Measurements from ENCODE around the gene BICRA.

DNA sequence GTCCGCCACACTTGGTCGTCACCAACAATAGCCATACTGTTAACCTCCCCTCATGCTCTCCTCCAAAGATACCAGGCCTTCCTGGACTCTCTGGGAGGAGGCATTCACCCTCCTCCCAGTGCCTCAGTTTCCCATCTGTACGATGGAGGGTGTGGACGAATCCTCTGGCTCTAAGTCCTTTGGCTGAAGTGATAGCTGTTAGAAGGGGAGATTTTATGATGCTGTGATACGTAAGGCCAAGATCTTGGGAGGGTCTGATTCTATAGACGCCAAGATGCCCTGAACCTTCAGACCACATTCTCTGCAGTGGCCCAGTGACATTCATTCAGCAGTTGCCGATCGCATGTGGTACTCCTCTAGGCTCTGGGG is 121.6 kb downstream of the BICRA start:
- TF ChIP-seq CTCF (optimal IDR thresholded peaks at IDR 0.05 in 1 of 3, IDR thresholded peaks at IDR 0.05 in 1 of 3, conservative IDR thresholded peaks at IDR 0.05 in 1 of 3; ENCODE audit: extremely low read depth in 1 of 3, insufficient read depth in 2 of 3, low read length in 3 of 3) (no peak), EZH2 (IDR thresholded peaks at IDR 0.05; ENCODE audit: low read length) (no peak)

Data from keratinocyte (primary cell).